Measurements from ENCODE around the gene AGAP3. TPM values are rescaled to one million over a fixed set of nuclear protein-coding genes. Genes with fewer than 3 reads are reported as not detected.

AGAP3 gene
- total and polyA plus RNA-seq, 9 donors, result 22.3 to 125 (median 79.9) TPM

DNA sequence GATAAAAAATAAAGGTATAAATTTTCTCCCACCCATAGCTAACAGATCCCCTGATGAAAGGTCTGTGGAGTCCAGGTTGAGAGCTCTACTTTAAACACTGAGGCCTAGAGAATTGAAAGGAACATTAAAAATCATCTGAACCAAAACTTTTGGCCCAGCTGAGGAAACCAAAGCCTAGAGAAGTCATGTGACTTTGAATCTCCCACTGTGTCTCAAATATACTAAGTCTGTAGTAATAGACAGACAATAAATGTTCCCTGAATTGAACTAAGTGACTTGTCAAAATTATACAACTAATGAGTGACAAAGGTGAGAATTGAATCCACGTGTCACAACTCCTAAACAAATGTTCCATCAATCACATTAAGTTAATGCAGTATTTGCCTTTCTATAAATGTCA, 75.5 kb downstream of the AGAP3 start:
- 83 to 94% (median 87%) methylated on average over 1 of the region's 1 CpG for WGBS, 3 donors
- Histone ChIP-seq H3K27me3 (peaks cover 3% of the 10 kb centered on the region), H3K9me3 (no peaks in the 10 kb centered on the region), H3K4me3 (no peak overlapping the region), H3K27ac (no peak overlapping the region), H3K36me3 (no peaks in the 10 kb centered on the region), H3K4me1 (ENCODE audit: insufficient read depth) (peaks cover under 1% of the 10 kb centered on the region)
- intact Hi-C loops (cut with DNase I), result no loop called here
- TF ChIP-seq EP300 (IDR thresholded peaks at IDR 0.05) (no peak), POLR2A (IDR thresholded peaks at IDR 0.05) (no peak)
- TF ChIP-seq, protein P1, sequence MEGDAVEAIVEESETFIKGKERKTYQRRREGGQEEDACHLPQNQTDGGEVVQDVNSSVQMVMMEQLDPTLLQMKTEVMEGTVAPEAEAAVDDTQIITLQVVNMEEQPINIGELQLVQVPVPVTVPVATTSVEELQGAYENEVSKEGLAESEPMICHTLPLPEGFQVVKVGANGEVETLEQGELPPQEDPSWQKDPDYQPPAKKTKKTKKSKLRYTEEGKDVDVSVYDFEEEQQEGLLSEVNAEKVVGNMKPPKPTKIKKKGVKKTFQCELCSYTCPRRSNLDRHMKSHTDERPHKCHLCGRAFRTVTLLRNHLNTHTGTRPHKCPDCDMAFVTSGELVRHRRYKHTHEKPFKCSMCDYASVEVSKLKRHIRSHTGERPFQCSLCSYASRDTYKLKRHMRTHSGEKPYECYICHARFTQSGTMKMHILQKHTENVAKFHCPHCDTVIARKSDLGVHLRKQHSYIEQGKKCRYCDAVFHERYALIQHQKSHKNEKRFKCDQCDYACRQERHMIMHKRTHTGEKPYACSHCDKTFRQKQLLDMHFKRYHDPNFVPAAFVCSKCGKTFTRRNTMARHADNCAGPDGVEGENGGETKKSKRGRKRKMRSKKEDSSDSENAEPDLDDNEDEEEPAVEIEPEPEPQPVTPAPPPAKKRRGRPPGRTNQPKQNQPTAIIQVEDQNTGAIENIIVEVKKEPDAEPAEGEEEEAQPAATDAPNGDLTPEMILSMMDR (IDR thresholded peaks at IDR 0.05), result no peak
- DNase-seq, result no peak

DNA sequence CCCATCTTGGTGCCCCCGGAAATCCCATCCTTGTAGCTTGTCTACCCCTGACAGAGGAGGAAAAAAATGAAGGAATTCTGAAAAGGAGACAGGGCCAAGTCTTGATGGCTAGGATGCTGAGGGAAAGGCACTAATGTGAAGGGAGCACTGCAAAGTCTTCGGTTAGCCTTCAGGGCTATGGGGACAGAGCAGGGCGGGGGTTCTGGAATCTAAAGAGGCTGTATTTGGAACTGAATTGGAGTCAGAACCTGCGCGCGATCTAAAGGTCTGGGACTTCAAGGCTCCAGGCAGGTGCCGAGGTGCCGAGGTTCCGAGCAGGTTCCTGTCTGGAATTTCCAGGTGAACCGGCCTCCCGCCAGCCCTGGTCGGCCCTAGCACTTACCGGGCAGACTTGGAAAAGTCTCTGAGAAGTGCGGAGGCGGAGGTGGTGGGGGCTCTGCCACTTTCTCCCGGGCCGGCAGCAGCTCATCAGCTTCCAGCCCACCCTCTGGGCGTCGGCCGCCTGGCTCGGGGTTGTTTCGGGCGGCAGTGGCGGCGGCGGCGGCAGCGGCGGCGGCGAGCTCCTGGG, 80.4 kb downstream of the AGAP3 start:
- H3K4me3 ChIP-seq, result peak overlapping the region; percentile 24
- intact Hi-C loops (cut with DNase I), result loop anchor here in 1 of 4 donors (5.0 kb wide), 1 partner anchor 39 kb away; no protein-coding TSS in a partner anchor
- no peaks in the 10 kb centered on the region for H3K36me3 ChIP-seq
- no peaks in the 10 kb centered on the region for H3K9me3 ChIP-seq
- no peak for TF ChIP-seq POLR2A (IDR thresholded peaks at IDR 0.05)
- TF ChIP-seq, protein P1 (IDR thresholded peaks at IDR 0.05), result no peak
- TF ChIP-seq EP300 (IDR thresholded peaks at IDR 0.05), result no peak
- no peak overlapping the region for H3K27ac ChIP-seq
- peaks cover 3% of the 10 kb centered on the region for H3K27me3 ChIP-seq
- 8 to 19% (median 9%) methylated on average over 19 to 31 of the region's 31 CpGs for WGBS, 3 donors
- DNase-seq, result no peak
- H3K4me1 ChIP-seq (ENCODE audit: insufficient read depth), result peaks cover 5% of the 10 kb centered on the region

DNA sequence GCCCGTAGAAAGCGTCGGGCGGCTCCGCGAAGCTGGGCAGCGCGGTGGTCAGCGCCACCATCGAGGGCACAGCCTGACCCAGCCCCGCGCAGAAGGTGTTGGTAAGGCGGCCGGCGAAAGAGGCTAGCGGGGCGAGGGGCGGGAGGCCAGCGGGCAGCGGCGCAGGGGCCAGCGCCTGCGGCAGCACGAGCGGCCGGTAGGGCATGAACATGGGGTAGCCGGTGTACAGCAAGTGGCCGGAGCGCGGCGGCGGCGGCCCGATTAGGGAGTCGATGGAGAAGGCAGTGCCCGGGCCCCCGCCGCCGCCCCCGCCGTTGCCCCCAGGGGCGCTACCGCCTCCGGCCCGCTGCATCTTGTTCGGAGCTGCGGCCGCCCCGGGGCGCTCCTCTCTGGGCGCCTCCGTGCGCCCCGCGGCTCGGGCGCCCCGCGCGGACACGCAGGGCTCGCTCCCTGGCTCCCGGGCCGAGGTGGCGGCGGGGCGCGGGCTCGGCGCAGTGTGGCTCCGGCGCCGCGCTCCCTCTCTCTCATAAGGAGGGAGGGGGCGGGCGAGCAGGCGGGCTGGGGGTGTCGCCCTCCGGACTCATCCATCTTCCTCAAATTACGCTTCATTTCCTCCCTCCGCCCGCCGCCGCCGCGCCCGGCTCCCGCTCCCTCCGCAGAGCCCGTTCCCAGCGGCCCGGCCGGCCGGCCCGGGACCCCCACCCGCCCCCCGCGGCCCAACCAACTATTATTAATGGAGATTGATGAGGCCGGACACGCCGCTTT, 81.1 kb downstream of the AGAP3 start, which contains the start of gene GBX1:
TSS of gene GBX1 (minus strand) at position 498 of the 765 bp plus-strand sequence. CDS start at position 352, 146 bp downstream.
- peak in 1 of 5 donors; percentile 46 for DNase-seq
- no peak for TF ChIP-seq POLR2A (IDR thresholded peaks at IDR 0.05)
- TF ChIP-seq, protein P1 (IDR thresholded peaks at IDR 0.05), result no peak
- TF ChIP-seq EP300 (IDR thresholded peaks at IDR 0.05), result no peak
- WGBS, 3 donors, result 0 to 1% (median 1%) methylated on average over 69 to 101 of the region's 101 CpGs
- intact Hi-C loops (cut with DNase I), result loop anchor here in 1 of 4 donors (5.0 kb wide), 1 partner anchor 40 kb away; no protein-coding TSS in a partner anchor
- H3K4me3 ChIP-seq, result peak within 1 kb of the TSS; percentile 24
- no peaks in the 10 kb centered on the region for H3K36me3 ChIP-seq
- H3K27me3 ChIP-seq, result peaks cover 3% of the 10 kb centered on the region
- H3K27ac ChIP-seq, result no peak within 1 kb of the TSS
- peaks cover 5% of the 10 kb centered on the region for H3K4me1 ChIP-seq (ENCODE audit: insufficient read depth)
- no peaks in the 10 kb centered on the region for H3K9me3 ChIP-seq

DNA sequence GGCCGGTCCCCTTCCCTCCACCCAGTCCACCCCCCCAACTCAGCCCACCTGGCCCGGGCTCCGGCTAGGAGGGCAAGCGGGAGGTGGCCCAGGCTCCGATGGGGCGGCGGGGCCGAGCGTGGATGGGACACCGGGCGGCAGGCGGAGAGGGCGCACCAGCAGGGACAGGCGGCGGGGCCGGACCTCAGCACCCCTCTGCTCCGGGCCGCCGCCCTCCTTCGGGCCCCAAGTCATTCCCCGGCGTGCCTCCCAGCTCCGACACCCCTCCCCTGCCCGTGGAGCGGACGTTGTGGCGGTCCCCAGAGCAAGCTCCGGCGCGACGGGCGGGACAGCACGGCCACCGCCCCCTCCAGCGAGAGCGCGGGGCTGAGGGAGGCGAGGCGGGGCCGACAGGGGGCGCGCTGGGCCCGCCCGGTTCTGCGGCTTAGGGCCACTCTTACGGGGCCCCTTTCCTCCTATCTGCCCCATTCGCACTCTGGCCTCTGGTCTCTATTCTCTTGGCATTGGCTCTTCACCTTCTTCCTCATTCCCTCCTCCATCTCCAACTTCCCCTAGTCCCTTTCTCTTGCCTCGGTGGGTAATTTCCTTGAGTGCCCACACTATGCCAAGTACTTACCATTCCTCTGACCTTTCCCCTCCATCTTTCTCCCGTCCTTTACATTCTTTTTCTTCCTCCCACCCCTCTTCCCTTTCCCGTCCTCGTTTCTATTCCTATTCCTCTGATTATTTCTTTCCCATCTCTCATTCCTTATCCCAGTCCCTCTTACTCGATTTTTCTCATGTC, 81.9 kb downstream of the AGAP3 start:
- 2 to 4% (median 2%) methylated on average over 29 to 52 of the region's 52 CpGs for WGBS, 3 donors
- Histone ChIP-seq H3K27ac (no peak overlapping the region), H3K9me3 (no peaks in the 10 kb centered on the region), H3K27me3 (peaks cover 3% of the 10 kb centered on the region), H3K4me3 (peak overlapping the region; percentile 24), H3K4me1 (ENCODE audit: insufficient read depth) (peaks cover 5% of the 10 kb centered on the region), H3K36me3 (no peaks in the 10 kb centered on the region)
- no peak for DNase-seq
- no peak for TF ChIP-seq POLR2A (IDR thresholded peaks at IDR 0.05)
- no peak for TF ChIP-seq EP300 (IDR thresholded peaks at IDR 0.05)
- TF ChIP-seq, protein P1 (IDR thresholded peaks at IDR 0.05), result peak in 1 of 3 donors; percentile 20
- intact Hi-C loops (cut with DNase I), result loop anchor here in 1 of 4 donors (5.0 kb wide), 1 partner anchor 41 kb away; no protein-coding TSS in a partner anchor

Data from ovary (tissue), 9 donors.